HG02884 (cell line): ENCODE data around the gene MUC13.

Experiments used
- ATAC-seq: cut with Tn5 transposase; IDR thresholded peaks from one replicate; pipeline ENCODE4 v1.9.1; 2021; ENCODE audit warnings: mild to moderate bottlenecking, moderate library complexity; ENCODE audit not compliant: unreplicated experiment

Gene MUC13

DNA sequence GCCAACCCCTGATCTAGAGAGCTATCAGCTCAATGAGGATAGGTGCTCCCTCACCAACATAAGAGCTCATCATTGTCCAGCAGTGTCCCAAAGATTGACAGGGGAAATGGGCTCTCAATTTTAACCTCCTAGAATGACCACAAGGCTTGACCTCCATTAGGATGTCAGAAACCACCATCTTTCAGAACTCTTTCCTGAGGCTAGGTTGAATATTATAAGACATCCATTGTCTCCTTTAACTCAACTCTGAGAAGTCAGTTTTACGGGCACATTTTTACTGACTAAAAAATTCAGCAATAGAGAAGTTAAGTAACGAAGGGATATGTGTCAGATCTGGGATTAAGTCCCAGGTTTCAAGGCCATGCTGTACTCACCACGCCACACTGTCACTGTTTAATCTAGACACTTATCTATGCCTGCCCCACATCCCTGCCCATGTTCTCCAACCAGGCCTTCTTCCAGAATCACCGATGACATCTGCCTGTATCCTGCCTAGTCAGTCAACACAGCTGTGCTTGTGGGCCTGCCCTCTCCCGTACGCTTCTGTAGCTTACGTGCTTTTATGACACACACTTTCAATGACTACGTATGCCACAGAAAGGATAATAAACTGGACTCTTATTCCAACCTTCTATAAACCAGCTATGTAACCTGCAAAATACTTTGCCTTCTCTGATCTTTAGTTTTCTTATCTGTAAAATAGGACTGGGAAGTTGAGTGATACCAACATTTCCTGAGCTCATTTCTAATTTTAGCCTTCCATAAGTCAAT lies 17.1 kb upstream of the MUC13 start:
- no peak for ATAC-seq

DNA sequence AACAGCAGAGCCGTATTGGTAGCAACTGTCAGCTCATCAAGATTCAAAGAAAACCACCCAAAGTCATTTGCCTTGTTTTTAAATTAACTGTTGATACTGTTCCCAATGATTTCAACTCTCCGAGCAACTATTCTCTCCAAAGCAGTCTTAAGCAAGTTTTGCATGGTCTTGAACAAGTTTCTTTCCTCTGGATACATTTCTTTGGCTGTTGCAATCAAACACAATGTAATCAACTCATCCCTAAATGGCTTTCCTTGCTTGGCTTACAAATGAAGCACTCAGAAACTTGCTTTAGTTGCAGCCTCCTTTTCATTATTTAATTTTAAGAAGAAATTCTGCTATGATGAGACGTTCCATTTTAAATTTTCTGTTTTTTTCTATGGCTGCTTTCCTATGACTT lies 15.5 kb upstream of the MUC13 start:
- no peak for ATAC-seq

DNA sequence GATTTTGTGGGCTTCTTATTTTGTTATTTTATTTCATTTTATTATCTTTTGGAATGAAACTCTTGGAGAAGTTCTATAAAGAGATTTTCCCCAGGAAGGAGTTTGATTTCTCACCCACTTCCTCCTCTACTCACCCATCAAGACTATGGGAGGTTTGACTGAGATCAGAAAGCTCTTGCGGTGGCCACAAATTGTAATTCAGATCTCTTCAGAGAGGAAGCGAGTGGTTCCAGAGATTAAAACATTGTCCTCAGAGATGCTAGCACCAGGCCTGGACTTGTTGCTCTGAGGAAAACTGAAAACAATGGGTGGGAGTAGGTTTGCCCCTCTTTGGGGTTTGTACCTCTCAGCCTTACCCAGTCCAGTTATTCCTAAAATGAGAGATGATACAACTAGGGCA lies 8.1 kb upstream of the MUC13 start:
- no peak for ATAC-seq

DNA sequence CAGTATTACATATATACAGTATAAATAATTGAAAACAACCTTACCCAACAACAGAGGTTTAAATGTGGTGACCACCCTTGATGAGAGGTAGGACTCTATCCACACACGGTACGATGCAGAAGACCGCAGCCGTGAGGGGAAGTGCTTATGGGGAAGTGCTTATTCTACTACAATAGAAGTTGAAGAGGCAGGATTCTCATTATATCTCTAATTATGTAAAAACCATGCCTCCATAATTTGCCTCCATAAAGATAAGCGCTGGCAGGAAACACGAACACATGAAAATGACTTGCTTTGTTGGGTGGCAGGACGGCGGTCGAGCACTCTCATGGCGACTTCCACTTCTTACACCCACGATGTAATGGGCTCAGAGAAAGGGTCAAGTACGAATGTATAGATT lies 7.2 kb upstream of the MUC13 start:
- no peak for ATAC-seq

DNA sequence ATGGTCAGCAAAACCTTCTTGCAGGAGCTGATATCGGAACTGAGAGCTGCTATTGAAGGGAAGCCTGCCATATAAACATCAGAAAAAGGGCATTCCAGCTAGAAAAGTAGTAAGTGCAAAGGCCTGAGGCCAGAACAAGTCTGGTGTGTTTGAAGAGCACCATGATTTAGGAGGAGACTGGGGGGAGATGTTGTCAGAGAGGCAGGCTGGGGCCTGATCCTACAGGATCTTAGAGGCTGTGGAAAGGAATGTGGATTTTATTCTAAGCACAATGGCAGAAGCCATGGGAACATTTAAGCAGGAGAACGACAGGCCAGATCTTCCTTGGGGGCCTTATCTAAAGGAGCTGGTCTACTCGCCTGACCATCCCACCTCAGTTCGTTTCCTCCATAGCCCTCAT lies 5.1 kb upstream of the MUC13 start:
- ATAC-seq, result no peak

DNA sequence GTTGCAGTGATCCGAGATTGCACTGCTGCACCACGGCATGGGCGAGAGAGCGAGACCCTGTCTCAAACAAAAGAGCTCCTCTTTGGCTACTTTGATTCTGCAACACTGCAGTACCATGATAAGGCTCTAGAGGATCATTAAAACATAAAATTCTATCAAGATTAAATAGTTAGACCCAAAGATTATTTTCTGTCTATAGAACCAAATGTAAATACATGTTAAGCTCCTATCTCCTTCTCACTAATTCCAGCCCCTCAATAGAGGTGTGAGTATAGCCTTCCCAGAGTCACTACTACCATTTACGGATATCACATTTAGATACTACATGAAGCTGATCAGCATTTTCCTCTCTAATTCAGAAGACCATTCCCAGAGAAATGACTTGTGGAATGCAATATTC lies 4.3 kb upstream of the MUC13 start:
- ATAC-seq, result no peak

DNA sequence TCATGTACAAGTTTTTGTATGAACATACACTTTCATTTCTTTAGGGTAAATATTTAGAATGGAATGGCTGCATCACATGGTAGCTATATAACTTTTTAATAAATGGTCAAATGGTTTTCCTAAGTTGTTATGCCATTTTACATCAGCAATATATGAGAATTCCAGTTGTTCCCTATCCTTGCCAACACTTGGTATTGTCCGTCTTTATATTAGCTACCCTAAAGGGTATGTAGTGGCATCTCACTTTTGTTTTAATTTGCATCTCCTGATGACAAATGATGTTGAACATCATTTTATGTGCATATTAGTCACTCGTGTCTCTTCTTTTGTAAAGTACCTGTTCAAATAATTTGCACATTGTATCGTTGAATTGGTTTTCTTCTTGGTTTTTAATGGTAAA lies 2.5 kb upstream of the MUC13 start:
- ATAC-seq, result no peak

DNA sequence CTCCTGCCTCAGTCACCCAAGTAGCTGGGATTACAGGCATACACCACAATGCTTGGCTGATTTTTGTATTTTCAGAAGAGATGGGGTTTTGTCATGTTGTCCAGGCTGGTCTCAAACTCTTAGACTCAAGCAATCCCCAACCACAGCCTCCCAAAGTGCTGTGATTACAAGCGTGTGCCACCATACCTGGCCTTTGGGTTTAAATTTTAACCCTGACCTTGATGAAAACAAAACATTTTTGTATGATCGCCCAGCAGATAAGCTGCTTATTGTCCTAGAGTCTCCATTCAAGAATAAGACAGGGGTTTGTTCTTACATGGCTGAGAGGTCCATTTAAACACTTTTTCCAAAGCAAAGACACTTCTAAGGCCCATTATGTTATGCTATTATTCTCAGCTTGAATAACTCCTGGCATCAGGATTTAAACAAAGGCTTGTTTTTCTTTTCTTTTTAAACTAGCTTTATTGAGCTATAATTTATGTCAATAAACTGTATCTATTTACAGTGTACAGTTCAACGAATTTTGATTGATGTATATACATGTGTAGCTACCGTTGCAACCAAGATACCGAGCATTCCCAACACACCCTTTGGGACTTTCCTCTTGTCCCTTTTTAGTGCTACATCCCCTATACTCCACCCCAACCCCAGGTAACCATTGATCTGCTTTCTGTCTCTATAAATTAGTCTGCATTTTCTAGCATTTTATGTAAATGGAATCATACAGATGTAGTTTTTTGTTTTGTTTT lies 1.4 kb upstream of the MUC13 start:
- ATAC-seq, result no peak

DNA sequence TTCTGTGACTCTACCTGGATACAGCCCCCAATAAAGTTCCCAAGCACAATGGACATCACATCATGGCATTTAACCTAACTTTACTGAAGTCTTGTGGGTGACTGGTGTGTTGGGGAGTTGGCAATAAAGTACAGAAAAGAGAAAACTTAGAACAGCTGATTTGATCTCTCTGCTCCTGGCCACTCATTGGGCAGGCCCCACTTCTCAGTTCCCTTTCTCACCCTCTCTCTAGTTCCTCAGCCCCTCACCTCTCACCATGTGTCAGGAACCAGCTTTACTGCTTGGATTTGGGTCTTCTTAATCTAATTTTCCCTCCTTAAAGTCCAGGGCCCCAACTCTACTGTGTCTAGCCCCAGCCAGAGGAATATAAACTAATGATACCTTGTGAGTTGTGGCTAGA lies 713 bp upstream of the MUC13 start:
- ATAC-seq, result no peak

DNA sequence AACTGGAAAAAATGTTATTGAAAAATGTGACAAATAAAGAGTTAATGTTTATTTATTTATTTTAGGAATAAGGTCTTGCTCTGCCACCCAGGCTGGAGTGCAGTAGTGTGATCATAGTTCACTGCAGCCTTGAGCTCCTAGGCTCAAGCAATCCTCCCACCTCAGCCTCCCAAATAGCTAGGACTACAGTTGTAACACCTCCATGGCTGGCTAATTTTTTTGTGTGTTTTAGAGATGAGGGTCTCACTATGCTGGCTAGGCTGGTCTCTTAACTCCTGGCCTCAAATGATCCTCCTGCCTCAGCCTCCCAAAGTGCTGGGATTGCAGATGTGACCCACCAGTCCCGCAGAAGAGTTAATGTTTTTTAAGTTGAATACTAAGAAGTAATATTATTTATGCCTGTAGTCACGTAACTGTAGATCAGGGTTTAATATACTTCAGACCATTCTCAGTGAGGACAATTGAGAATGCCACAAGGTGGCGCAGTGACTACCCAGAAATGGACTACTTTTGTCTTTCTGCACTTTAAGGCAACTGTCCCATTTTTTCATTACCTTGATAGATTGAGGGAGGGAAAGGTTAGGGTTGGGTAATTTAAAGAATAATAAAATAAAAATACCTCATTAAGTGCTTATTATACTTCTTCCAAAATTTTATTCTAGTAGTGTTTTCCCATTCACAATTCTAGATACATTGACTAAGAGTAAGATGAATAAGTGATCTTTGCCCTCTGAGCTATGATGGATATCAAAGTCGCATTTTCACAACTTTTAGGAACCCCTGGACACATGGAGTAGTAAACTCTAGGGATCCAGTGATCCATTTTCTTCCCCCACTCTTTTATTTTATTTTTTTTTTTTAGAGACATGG lies 6.0 kb downstream of the MUC13 start:
- ATAC-seq, result no peak

DNA sequence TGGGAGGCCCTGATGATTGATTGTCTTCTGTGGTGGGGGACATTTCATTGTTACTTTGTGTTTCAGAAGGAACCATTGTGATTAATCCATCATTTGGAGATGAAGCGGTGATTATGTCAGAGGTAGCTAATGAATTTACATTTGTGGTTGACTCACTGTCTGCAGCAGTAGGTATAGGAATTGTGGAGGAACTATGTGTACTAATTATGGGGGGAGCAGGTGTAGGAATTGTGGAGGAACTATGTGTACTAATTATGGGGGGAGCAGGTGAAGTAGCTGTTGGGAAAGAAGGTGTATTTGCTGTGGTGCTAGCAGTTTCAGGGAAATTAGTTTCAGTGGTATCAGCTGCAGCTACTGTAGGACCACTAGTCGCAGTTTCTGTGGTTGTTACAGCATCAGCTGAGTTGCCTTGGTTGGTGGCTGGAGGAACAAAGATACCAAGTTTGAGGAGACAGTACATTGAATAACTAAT lies 6.9 kb downstream of the MUC13 start:
- peak; percentile 70 for ATAC-seq

DNA sequence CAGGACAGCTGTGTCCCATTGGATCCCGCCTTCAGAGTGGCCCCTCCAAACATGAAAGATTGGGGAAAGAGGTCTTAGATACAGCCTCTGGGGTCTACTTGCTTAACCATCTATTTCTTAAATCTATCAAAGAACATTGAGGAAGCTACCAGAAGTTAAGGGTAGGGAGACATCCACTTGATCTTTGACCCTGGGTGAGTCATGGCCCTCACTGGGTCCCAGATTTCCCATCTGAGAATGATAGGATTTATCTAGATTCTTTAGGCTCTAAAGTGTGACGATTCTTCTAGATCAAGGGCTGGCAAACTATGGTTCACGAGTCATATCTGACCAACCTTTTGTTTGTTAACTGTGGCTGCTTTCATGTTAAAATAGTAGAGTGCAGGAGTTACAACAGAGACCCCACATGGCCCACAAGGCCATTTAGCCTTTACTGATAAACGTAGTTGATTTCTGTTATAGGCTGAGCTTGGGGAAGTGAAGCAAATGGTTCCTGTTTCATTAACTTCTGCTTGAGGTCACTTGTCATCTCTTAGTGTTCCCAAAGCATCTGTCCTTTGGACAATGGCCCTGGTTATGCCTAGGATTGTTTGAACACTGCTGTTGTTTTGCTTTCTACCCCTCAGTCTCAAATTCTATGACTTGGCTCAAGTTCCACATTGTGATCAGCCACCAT lies 8.0 kb downstream of the MUC13 start:
- ATAC-seq, result no peak

DNA sequence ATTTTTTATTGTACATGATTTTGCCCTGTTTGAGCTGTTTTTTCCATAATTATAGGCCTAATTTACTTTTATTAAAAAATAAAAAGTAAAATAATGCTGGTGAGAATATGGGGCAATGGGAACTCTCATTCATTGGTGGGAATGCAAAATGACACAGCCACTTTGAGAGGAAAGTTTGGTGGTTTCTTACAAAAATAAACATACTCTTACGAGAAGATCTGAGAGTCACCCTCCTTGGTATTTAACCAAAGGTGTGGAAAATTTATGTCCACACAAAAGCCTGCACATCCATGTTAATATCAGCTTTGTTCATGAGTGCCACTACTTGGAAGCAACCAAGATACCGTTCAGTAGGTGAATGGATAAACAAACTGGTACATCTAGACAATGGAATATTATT lies 9.8 kb downstream of the MUC13 start:
- no peak for ATAC-seq

DNA sequence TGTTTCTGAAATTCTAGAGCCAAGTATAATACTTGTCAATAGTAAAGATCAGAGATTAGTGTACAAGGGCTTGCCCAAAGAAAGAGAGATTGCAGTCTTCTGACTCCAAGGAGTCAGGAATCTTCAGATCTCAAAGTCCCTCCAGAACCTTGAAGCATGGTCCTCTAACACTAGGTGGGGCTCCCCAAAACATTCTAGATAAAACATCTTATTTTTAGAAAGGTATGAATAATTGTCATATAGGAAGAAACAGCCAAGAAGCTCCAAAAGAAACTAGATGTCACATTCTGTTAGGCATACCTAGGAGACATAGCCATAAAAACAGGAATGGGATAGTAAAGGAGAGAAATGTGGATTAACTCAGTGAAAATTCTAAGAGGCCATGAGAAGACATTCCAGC lies 10.7 kb downstream of the MUC13 start:
- no peak for ATAC-seq

DNA sequence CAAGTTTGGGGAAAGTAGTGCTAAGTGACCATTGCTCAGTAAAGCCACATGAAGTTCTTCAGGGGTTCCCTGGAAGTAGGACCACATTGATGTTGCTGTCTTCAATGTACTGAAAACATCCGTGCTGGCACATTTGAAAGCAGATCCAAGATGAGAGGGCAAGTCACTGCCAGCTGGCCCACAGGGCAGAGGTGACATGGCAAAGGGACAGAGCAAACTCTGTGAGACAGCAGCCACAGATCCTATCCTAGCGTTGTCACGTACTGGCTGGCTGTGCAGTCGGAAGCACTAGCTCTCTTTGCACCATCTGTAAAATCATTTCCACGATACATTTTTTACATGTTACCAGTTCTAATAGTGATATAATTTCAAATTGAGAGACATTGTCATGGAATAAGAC lies 13.8 kb downstream of the MUC13 start:
- ATAC-seq, result no peak

DNA sequence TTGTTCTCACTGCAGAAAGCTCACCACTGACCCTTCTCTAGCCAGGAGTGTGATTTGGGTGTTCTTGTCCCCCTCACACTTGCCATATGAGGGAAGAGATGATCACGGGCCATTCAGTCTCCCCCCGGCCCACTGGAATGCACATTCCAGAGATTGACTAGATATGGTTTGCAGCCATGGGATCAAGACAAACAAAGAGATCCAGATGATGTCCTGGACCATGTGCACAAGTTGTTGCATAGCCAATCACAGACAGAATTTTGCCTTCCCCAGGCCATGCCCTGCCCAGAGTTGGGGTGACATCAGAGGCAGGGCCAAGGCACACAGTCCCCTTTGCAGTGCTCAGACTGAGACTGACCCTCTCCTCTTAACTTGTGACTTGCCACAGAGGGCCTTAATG lies 14.8 kb downstream of the MUC13 start:
- ATAC-seq, result no peak

DNA sequence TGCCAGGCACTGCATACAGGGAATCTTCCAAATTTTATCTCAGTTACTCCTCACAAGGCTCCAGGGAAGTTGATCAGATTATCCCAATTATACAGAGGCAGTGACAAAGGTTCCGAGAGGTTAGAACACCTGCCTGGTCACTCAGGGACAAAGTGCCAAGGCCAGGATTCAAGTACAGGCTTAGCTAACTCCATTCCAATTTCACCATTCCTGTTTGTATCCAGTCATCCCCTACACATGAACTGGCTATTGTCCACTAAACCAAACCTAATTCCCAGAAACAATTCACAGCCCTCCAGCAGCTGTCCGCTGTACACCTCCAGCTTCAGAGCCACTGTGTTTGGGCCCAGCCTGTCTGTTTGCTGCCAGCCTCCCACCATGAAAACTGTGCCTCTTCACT lies 16.0 kb downstream of the MUC13 start:
- no peak for ATAC-seq

DNA sequence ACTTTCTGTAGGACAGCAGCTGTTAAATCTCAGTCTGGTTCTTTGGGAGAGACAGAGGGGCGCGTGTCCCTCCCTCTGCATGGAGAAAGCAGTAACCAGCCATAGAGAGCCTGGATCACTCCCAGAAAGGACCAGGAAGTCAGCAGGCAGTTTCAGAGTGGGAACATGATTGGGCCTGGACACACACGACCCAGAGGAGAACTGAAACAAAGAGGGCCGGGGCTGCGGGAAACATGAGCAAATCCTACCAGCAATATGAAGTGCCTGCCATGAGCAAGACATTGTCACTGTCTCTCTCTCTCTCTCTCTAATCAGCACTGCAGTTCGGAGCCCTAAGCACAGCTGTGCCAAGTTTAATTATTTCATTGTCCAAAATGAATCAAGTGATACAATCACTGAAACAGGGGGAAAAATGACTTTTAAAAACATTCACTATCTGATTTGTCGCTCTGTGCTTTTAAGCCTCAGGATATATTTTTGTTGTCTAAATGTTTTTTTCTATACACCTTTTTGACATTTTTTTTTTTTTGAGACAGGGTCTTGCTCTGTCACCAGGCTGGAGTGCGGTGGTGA lies 17.6 kb downstream of the MUC13 start:
- no peak for ATAC-seq

DNA sequence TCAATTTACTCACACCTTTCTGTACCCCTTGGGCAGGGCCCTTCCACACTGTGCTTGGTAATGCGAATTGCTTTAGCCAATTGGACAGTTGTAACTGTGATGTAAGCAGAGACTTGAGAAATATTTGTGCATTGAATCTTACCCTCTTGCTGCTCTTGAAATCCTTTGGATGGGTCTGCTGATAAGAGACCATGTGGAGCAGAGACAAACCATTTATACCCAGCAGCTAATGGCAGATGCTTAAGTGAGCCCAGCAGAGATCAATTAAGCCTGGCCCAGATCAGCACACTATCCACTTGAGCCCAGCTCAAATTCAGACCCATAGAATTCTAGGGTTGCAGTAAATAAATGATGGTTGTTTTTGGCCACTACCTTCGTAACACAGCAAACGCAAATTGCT lies 19.3 kb downstream of the MUC13 start:
- ATAC-seq, result no peak

DNA sequence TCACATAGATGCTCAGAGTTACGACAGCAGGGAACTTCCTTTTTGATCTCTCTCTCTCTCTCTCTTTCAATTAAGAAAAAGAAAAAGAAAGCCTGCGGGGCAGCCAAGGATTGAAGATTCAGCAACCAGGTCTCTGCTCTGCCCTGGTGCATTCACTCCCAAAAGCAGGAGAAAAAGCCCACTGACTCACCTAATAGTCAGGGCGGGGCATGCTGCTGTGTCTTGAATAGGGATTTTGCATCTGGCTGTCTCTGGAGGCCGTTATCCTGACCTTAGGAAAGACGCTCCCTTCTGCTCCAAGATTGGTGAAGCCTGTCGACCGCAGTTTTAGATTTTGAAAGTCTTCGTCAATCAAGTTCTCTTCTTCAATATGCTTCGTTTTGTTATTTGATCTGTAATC lies 26.6 kb downstream of the MUC13 start:
- no peak for ATAC-seq
